ENCODE measurements around the gene SPRTN.
"Not testable (repeated sequence)": the region's sequence is repeated elsewhere in the genome, so short reads cannot be mapped to it uniquely, and the experiment has no call there.

Gene SPRTN

GRCh38 chr1:231337043-231337471 lies 1.0 kb upstream of the SPRTN start:
- no peak for DNase-seq

DNA sequence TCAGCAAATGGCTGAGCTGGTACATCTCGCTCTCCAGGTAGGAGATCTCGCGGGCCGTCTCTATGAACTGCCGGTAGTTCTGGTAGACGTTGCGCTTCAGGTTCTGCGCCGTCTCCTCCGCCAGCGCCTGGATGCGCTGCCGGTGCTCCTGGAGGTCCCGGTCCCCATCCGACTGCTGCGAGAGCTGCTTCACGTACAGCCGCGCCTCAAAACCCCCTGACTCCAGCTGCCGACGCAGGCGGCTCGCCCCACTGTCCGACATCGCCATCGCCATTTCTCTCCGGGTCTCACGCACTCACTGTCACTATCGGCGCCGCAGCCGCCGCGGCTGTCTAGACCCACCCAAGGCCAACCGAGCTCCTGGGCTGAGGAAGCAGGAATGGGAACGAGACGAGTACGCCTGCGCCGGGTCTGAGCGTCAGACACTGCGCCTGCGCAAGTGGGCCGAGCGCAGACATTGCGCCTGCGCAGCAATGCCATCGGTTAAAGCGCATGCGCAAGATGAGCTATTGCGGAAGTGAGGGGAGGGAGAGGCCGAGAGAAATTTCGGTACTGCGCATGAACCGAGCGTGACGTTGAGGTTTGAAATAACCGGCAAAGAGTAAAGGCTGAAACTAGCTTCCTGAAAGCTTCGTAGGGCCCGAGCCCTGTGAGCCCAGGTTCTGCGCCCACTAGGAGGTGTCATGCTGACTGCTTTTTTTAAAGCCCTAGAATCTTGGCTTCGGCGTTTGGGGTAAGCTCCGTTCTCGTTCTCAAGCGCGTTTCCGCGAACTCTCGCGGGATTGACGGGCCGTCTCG lies 422 bp upstream of the SPRTN start, which contains the start of gene EXOC8:
TSS of gene EXOC8 (minus strand) at position 381 of the 798 bp plus-strand sequence. CDS start at position 274, 107 bp downstream.
- DNase-seq = peak; percentile 96

DNA sequence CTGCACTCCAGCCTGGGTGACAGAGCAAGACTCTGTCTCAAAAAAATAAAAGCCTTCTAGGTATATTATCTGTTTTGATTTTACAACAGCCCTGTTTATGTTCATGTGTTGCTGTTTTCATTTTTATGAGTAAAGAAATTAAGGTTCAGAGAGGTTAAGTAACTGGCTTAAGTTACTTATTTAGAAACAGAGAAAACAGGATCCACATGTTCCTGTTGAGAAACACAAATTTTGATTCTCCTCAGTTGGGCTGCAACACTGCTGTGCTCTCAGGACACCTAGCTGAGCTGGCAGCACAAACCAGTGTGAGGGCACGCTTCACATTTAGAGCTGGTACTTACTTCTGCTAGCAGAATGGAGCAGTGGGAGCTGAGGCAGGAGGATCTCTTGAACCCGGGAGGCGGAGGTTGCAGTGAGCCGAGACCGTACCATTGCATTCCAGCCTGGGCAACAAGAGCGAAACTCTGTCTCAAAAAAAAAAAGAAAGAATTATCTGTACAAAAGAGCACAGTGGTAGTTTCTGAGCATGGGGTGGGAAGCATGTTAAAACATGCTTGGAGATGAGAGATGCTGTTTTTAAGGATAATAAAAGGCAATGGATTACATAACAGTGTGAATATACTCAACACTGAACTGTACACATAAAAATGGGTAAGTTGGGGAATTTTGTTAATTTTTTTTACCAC lies 2.4 kb downstream of the SPRTN start:
- no peak for DNase-seq

DNA sequence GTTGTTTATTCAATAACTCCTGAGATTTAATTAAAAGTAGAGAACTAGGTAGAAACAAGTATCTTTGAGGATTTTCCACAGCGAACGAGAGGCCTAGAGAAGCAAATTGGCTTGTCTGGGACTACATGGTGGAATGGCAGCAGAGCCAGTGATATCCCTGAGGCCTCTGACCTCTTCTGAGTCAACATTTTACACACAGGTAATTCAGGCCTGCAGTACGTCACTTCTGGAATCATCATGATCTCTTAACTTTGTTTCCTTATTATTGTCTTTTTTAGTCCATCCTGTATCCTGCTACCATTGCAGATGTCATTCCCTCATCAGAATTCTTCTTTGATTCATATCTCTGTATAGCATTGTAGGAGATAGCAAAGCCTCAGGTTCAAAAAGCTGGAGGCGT lies 9.9 kb downstream of the SPRTN start:
- no peak for DNase-seq

- DNase-seq = no peak
Observed at GRCh38 chr1:231348442-231348841, 10.3 kb downstream of the SPRTN start.

- not testable (repeated sequence) for DNase-seq
Observed at GRCh38 chr1:231348856-231349255, 10.8 kb downstream of the SPRTN start.

DNA sequence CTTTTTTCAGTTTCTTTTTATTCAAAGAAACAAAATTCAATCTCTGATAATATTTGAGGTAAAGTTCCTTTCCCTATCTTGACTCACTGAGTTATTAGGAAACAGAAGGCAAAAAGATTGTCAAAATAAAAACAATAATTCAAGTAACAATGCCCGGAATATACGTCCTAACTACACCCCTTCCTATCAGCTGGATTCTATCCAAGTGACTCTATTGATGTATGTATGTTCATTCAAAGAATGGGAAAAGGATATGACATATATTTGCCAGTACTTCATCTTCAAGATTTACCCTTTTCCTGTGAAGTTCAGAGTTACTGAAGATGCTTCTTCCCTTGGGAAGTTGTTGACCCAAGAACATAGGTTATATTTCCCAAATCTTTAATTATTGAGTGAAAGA lies 13.7 kb downstream of the SPRTN start:
- DNase-seq = no peak

DNA sequence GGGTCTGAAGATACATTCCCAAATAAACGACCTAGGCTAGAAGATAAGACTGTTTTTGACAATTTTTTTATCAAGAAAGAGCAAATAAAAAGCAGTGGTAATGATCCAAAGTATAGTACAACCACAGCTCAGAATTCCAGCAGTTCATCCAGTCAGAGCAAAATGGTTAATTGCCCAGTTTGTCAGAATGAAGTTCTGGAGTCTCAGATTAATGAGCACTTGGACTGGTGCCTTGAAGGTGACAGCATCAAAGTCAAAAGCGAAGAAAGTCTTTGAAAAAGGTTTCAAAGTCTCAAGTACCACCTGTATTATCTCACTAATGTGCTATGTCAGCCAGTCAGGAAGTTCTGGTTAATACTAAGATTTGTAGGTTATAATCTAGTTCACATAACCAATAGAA lies 15.0 kb downstream of the SPRTN start:
- no peak for DNase-seq

- DNase-seq = no peak
Observed at GRCh38 chr1:231354330-231355020, 16.4 kb downstream of the SPRTN start.

DNA sequence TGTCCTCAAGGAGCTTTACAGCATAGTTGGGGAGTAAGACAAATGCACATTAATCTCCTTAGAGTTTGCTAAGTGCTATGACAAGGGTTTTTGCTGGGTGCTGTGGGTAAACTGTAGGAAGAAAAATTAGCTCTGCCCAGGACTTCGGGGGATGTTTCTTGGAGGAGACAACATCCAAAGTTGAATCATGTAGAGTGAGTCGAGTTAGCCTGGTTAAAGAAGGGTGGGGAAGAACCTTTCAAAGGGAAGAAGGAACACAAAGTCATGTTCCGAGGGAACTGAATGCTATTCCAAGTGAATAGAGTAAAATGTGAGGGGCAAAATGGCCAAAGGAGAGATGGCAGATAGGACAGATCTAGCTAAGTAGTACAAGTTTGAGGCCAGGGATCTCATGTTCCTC lies 17.1 kb downstream of the SPRTN start:
- no peak for DNase-seq

DNA sequence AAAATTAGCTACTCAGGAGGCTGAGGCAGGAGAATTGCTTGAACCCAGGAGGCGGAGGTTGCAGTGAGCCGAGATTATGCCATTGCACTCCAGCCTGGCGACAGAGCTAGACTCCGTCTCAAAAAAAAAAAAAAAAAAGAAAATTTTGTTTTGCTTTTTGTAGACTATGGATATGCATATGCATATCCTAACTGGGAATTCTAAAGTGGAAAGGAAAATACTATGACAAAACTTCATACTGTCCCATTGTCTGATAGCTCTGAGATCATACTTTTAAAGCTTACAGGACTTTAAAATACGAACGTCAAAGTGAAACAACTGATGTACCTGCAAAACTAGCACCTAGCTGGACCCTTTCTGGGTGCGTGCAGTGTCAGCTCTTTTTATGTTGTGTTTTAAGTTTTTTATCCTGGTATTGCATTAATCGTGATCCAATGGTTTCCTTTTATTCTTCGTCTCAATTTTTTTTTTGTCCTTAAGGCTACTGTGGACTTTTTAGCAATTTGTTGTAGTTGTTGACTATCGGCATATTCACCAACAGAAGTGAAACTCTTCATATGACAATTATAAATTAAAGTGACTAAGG lies 19.2 kb downstream of the SPRTN start:
- DNase-seq = no peak

- DNase-seq = peak; percentile 76
Observed at GRCh38 chr1:231357831-231358354, 19.8 kb downstream of the SPRTN start.

GRCh38 chr1:231359113-231359512 lies 21.0 kb downstream of the SPRTN start:
- DNase-seq = peak; percentile 83

GRCh38 chr1:231362325-231362724 lies 24.2 kb downstream of the SPRTN start:
- no peak for DNase-seq

GRCh38 chr1:231363624-231364023 lies 25.5 kb downstream of the SPRTN start:
- no peak for DNase-seq

- DNase-seq = no peak
Observed at GRCh38 chr1:231364192-231364591, 26.1 kb downstream of the SPRTN start.

GRCh38 chr1:231369282-231369681 lies 31.2 kb downstream of the SPRTN start:
- DNase-seq = no peak

- no peak for DNase-seq
Observed at GRCh38 chr1:231372501-231372900, 34.4 kb downstream of the SPRTN start.

- DNase-seq = no peak
Observed at GRCh38 chr1:231374394-231374793, 36.3 kb downstream of the SPRTN start.

DNA sequence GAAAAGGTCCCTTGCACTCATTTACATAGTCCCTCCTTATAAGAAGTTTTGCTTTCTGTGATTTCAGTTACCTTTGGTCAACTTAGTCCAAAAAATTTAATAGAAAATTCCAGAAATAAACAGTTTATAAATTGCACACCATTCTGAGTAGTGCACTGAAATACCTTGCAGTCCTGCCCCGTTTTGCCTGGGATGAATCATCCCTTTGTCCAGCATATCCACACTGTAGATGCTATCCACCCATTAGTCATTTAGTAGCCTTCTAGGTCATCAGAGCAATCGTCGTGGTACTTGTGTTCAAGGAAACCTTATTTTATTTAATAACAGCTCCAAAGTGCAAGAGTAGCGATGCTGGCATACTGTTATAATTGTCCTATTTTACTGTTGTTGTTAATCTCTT lies 38.0 kb downstream of the SPRTN start:
- DNase-seq = no peak

DNA sequence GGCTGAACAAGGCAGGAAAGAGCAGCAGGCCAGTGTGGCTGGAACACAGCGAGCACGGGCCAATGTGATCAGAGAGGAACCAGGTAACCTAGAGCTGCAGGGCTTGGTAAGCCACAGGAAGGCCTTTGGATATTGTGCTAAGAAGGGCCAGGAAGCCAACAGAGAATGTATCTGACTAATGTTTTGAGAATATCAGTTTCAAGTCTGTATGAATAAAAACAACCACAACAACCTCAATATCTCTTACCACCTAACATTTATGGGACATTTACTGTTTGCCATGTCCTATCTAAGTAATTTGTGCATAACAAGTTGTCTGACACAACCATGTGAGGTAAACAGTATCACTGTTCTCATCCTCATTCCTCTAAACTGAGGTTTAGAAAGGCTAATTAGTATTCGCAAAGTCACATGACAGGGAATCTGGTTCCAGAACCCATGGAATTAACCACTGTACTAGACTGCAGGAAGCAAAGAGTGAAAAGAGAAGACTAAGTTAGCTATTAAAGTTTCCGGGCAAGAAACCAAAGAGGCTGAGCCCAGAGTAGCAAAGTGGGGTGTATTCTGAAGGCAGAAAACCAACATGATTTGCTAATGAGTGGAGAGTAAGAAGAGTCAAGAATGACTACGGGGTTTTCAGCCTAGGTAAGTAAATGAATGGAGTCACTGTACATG lies 38.9 kb downstream of the SPRTN start:
- DNase-seq = no peak

GRCh38 chr1:231381729-231382128 lies 43.6 kb downstream of the SPRTN start:
- no peak for DNase-seq

Data from SIG-M5 (cell line).